ENCODE measurements around the gene TRIM47. TPM values are rescaled to one million over a fixed set of nuclear protein-coding genes. Genes with fewer than 3 reads are reported as not detected.

The TRIM47 gene
- total RNA-seq, 1 experiment from 2014 or later = 6.9 TPM

DNA sequence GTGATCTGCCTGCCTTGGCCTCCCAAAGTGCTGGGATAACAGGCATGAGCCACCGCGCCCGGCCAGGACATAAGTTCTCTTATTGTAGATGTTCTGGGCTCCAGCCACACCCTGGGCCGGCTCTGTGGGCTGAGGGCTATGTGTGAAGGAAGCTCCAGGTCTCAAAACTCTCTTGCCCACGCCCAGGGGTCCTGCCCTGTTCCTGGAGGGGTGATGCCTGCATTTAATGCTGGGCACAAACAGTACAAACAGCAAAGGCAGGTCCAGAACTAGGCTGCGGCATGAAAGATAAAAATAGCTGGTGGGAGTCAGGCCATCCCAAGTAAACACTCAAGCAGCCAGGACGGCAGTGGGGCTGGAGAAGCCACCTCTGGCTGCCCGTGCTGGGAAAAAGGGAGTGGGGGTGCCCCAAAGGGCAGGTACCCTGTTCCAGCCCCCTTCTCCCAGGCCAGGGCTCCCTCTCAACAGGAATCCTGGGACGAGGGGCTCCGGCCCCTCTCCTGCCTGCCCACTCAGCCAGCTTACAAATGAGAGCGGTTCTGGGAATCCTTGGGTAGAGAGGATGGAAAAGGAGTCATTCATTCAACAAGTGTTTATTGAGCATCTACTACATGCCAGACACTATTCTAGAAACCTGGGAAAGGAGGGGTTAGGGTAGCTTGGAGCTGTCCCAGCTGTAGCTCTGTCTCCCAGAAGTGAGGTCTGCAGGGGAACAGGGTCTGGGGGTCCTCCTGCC, 4.6 kb downstream of the TRIM47 start:
- H3K4me1 Mint-ChIP-seq = peaks cover 27 to 29% of the 10 kb centered on the region in 2 experiments
- H4K8ac ChIP-seq (replicated peaks; ENCODE audit: insufficient read length, low read depth, low read length) = no peak overlapping the region
- WGBS (ENCODE audit: extremely low coverage, insufficient read length, low lambda C conversion rate) = no CpG with 5 or more reads among the region's 11 CpGs

More for the DNA sequence above, 4.6 kb downstream of the TRIM47 start:
- Histone ChIP-seq H3K79me1 (ENCODE audit: insufficient read depth, low read depth, low read length, poor library complexity, severe bottlenecking) (no peaks in the 10 kb centered on the region), H3K4me1 (ENCODE audit: insufficient read depth, low read length) (peaks cover 3% of the 10 kb centered on the region; the same call in 1 of the 2 replicates), H3K14ac (ENCODE audit: insufficient read depth, low read length) (no peak overlapping the region), H4K91ac (ENCODE audit: insufficient read length, low read depth, low read length) (no peak overlapping the region), H3K56ac (ENCODE audit: insufficient read length, low read depth, low read length) (no peak overlapping the region), H2AK5ac (ENCODE audit: insufficient read length, low read length) (no peak overlapping the region), H2BK5ac (ENCODE audit: insufficient read length, low read length) (no peak overlapping the region), H3K23ac (ENCODE audit: insufficient read length, low read depth, low read length) (no peak overlapping the region), H3K9ac (ENCODE audit: extremely low read depth, insufficient read length, low read length) (no peak overlapping the region), H3K23me2 (ENCODE audit: insufficient read length, low read depth, low read length, poor library complexity, severe bottlenecking) (peaks cover 10% of the 10 kb centered on the region), H4K20me1 (ENCODE audit: control insufficient read depth, insufficient read depth, insufficient read length) (no peaks in the 10 kb centered on the region), H2BK12ac (ENCODE audit: insufficient read length, low read depth, low read length) (no peak overlapping the region), H4K5ac (ENCODE audit: insufficient read length, low read depth, low read length) (no peak overlapping the region), H2BK120ac (ENCODE audit: low read depth, low read length, poor library complexity, severe bottlenecking) (no peak overlapping the region), H2BK20ac (ENCODE audit: low read depth, low read length, poor library complexity, severe bottlenecking) (no peak overlapping the region), H3K9me3 (ENCODE audit: control insufficient read depth, low read depth, low read length) (no peaks in the 10 kb centered on the region), H3K79me2 (ENCODE audit: insufficient read depth, low read length) (no peaks in the 10 kb centered on the region), H2BK15ac (ENCODE audit: low read depth, low read length) (no peak overlapping the region), H3K18ac (ENCODE audit: insufficient read length, low read depth, low read length) (no peak overlapping the region), H3K27me3 (ENCODE audit: insufficient read depth, low read length) (peaks cover 3% of the 10 kb centered on the region; the same call in 1 of the 2 replicates), H3T11ph (ENCODE audit: low read length) (no peak overlapping the region), H3K4me2 (ENCODE audit: insufficient read depth, insufficient read length, low read length) (no peak overlapping the region), H3K4ac (ENCODE audit: low read depth, low read length) (no peak overlapping the region), H2AFZ (ENCODE audit: low read length) (no peak overlapping the region), H3K27ac (ENCODE audit: insufficient read length, low read depth, low read length) (no peak overlapping the region)
- no peak for DNase-seq
- Mint-ChIP-seq H3K27me3 (ENCODE audit: low read depth) (peaks cover 18% of the 10 kb centered on the region), H3K36me3 (ENCODE audit: insufficient read depth in 1 of 3, low read depth in 3 of 3) (no peaks in the 10 kb centered on the region; a peak in 2 of 7 replicates), H3K27ac (peak overlapping the region in 1 of 3 experiments; percentile 52; a peak in 1 of 7 replicates), H3K4me3 (no peak overlapping the region), H3K9me3 (no peaks in the 10 kb centered on the region)
- TF ChIP-seq, protein P1, sequence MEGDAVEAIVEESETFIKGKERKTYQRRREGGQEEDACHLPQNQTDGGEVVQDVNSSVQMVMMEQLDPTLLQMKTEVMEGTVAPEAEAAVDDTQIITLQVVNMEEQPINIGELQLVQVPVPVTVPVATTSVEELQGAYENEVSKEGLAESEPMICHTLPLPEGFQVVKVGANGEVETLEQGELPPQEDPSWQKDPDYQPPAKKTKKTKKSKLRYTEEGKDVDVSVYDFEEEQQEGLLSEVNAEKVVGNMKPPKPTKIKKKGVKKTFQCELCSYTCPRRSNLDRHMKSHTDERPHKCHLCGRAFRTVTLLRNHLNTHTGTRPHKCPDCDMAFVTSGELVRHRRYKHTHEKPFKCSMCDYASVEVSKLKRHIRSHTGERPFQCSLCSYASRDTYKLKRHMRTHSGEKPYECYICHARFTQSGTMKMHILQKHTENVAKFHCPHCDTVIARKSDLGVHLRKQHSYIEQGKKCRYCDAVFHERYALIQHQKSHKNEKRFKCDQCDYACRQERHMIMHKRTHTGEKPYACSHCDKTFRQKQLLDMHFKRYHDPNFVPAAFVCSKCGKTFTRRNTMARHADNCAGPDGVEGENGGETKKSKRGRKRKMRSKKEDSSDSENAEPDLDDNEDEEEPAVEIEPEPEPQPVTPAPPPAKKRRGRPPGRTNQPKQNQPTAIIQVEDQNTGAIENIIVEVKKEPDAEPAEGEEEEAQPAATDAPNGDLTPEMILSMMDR (conservative IDR thresholded peaks at IDR 0.05) = no peak

All from H9 (cell line).